ENCODE results near the gene DSP. TPM values are rescaled to one million over a fixed set of nuclear protein-coding genes. Genes with fewer than 3 reads are reported as not detected.

Gene DSP
- total and polyA plus RNA-seq, 2 of the 13 experiments (the other 11 are each of a cell fraction or from before 2014, with no cell fraction given) = 89.8 to 117 TPM

GRCh38 chr6:7541175-7542064, at the start of gene DSP (continued):
- TF ChIP-seq PAWR (CRISPR knock-in tag; IDR thresholded peaks at IDR 0.05; ENCODE audit: borderline replicate concordance) = no peak
- no peak; the same call in none of the 2 replicates for TF ChIP-seq ZC3H13 (CRISPR knock-in tag; IDR thresholded peaks at IDR 0.05)
- TF ChIP-seq ZNF414 (CRISPR knock-in tag; IDR thresholded peaks at IDR 0.05) = peak; percentile 99
- TF ChIP-seq ZNF556 (CRISPR knock-in tag; IDR thresholded peaks at IDR 0.05; ENCODE audit: borderline replicate concordance) = peak; percentile 39; the same call in 1 of the 2 replicates
- TF ChIP-seq ETV5 (CRISPR knock-in tag; IDR thresholded peaks at IDR 0.05; ENCODE audit: borderline replicate concordance) = peak; percentile 98
- TF ChIP-seq XRCC5 (optimal IDR thresholded peaks at IDR 0.05; ENCODE audit: low read length) = peak; percentile 52
- TF ChIP-seq ZNF75D (CRISPR knock-in tag; IDR thresholded peaks at IDR 0.05; ENCODE audit: borderline replicate concordance) = no peak
- TF ChIP-seq FOXA3 (CRISPR knock-in tag; IDR thresholded peaks at IDR 0.05) = peak; percentile 91
- peak; percentile 22; the same call in 1 of the 2 replicates for TF ChIP-seq BRF2 (CRISPR knock-in tag; IDR thresholded peaks at IDR 0.05)
- TF ChIP-seq ZNF263 (CRISPR knock-in tag; IDR thresholded peaks at IDR 0.05) = peak; percentile 54; the same call in 1 of the 2 replicates
- TF ChIP-seq RERE (CRISPR knock-in tag; IDR thresholded peaks at IDR 0.05; ENCODE audit: low read depth) = peak; percentile 94
- TF ChIP-seq ZSCAN20 (CRISPR knock-in tag; IDR thresholded peaks at IDR 0.05; ENCODE audit: borderline replicate concordance) = peak; percentile 87; the same call in 1 of the 2 replicates
- peak; percentile 64; the same call in 1 of the 2 replicates for TF ChIP-seq ATF2 (CRISPR knock-in tag; IDR thresholded peaks at IDR 0.05)
- TF ChIP-seq HDAC2 (CRISPR knock-in tag; IDR thresholded peaks at IDR 0.05) = peak; percentile 91
- TF ChIP-seq ZNF251 (CRISPR knock-in tag; IDR thresholded peaks at IDR 0.05) = no peak
- peak; percentile 21; the same call in 1 of the 2 replicates for TF ChIP-seq RELA (CRISPR knock-in tag; IDR thresholded peaks at IDR 0.05)
- TF ChIP-seq SMARCC2 (IDR thresholded peaks at IDR 0.05) = no peak
- no peak for TF ChIP-seq GZF1 (CRISPR knock-in tag; IDR thresholded peaks at IDR 0.05)
- TF ChIP-seq ZFP82 (CRISPR knock-in tag; IDR thresholded peaks at IDR 0.05; ENCODE audit: borderline replicate concordance) = peak; percentile 94
- peak; percentile 91; the same call in 1 of the 2 replicates for TF ChIP-seq ZNF550 (CRISPR knock-in tag; IDR thresholded peaks at IDR 0.05; ENCODE audit: borderline replicate concordance)
